ENCODE results near the gene C2CD3. TPM values are rescaled to one million over a fixed set of nuclear protein-coding genes. Genes with fewer than 3 reads are reported as not detected.
A peak's percentile ranks its signal among the peaks of the same experiment; 100 is the strongest.

Gene C2CD3
- total RNA-seq, 1 experiment from 2014 or later: 22.0 TPM

DNA sequence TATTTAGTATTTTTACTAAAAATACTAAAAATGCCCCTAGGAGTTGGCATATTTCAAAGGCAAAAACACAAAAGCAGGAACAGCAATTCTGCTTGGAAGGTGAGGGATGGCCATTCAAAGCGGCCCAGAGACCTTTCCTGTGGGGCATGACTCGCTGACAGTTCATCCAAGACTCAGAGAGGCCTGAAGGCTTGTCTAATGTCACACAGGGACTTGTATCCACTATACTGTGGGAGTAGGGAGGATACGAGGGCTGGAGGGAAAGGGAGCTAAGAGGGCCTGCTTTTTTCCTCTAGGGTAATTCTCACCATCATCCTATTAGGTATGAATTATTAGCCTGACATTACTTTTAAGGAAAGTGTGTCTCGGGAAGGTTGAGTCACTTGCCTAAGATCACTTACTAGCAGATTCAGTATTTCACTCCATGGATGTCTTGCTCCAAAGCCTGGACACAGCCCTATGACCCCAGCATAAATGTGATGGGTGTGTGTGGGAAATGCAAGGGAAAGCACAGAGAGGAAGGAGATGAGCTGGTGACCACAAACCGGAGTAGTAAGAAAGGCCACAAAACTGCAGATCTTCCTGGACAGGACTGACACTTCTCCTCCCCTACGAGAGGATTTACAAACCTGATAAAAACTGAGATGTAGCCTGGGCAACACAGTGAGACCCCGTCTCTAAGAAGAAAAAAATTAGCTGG, 145.2 kb downstream of the C2CD3 start:
- no peaks in the 10 kb centered on the region for H3K27me3 ChIP-seq (ENCODE audit: insufficient read depth, low read length)
- 0 out of 7 replicates have a peak overlapping the region, but pooled peaks of 1 of the 3 experiments have one; percentile 36 for H3K27ac Mint-ChIP-seq
- H3K4me1 ChIP-seq (ENCODE audit: insufficient read depth, low read length): no peaks in the 10 kb centered on the region
- no peak overlapping the region for H2BK5ac ChIP-seq (ENCODE audit: insufficient read length, low read length)
- no peak overlapping the region for H3T11ph ChIP-seq (ENCODE audit: low read length)
- no peak overlapping the region for H2AK5ac ChIP-seq (ENCODE audit: insufficient read length, low read length)
- H3K23me2 ChIP-seq (ENCODE audit: insufficient read length, low read depth, low read length, poor library complexity, severe bottlenecking): no peaks in the 10 kb centered on the region
- no peak overlapping the region for H4K5ac ChIP-seq (ENCODE audit: insufficient read length, low read depth, low read length)
- H3K4me3 Mint-ChIP-seq: no peak overlapping the region
- H3K27ac ChIP-seq (ENCODE audit: insufficient read length, low read depth, low read length): no peak overlapping the region
- H4K8ac ChIP-seq (replicated peaks; ENCODE audit: insufficient read length, low read depth, low read length): no peak overlapping the region
- TF ChIP-seq, protein P1, sequence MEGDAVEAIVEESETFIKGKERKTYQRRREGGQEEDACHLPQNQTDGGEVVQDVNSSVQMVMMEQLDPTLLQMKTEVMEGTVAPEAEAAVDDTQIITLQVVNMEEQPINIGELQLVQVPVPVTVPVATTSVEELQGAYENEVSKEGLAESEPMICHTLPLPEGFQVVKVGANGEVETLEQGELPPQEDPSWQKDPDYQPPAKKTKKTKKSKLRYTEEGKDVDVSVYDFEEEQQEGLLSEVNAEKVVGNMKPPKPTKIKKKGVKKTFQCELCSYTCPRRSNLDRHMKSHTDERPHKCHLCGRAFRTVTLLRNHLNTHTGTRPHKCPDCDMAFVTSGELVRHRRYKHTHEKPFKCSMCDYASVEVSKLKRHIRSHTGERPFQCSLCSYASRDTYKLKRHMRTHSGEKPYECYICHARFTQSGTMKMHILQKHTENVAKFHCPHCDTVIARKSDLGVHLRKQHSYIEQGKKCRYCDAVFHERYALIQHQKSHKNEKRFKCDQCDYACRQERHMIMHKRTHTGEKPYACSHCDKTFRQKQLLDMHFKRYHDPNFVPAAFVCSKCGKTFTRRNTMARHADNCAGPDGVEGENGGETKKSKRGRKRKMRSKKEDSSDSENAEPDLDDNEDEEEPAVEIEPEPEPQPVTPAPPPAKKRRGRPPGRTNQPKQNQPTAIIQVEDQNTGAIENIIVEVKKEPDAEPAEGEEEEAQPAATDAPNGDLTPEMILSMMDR (conservative IDR thresholded peaks at IDR 0.05): no peak
- H2BK120ac ChIP-seq (ENCODE audit: low read depth, low read length, poor library complexity, severe bottlenecking): no peak overlapping the region
- no peak overlapping the region for H3K56ac ChIP-seq (ENCODE audit: insufficient read length, low read depth, low read length)
- no peaks in the 10 kb centered on the region for H3K79me1 ChIP-seq (ENCODE audit: insufficient read depth, low read depth, low read length, poor library complexity, severe bottlenecking)
- no peak overlapping the region for H3K9ac ChIP-seq (ENCODE audit: extremely low read depth, insufficient read length, low read length)
- no peak overlapping the region for H3K4ac ChIP-seq (ENCODE audit: low read depth, low read length)
- no peak overlapping the region for H2AFZ ChIP-seq (ENCODE audit: low read length)
- peaks cover 0 to 8% (median 7%) of the 10 kb centered on the region in 3 experiments; a peak in 5 of 7 replicates for H3K36me3 Mint-ChIP-seq (ENCODE audit: insufficient read depth in 1 of 3, low read depth in 3 of 3)
- no peak for DNase-seq
- H3K9me3 Mint-ChIP-seq: no peaks in the 10 kb centered on the region
- H3K79me2 ChIP-seq (ENCODE audit: insufficient read depth, low read length): no peaks in the 10 kb centered on the region
- no peak overlapping the region for H2BK20ac ChIP-seq (ENCODE audit: low read depth, low read length, poor library complexity, severe bottlenecking)
- no peaks in the 10 kb centered on the region for H3K9me3 ChIP-seq (ENCODE audit: control insufficient read depth, low read depth, low read length)
- H4K20me1 ChIP-seq (ENCODE audit: control insufficient read depth, insufficient read depth, insufficient read length): no peaks in the 10 kb centered on the region
- H4K91ac ChIP-seq (ENCODE audit: insufficient read length, low read depth, low read length): no peak overlapping the region
- no peaks in the 10 kb centered on the region for H3K27me3 Mint-ChIP-seq (ENCODE audit: low read depth)
- no peak overlapping the region for H3K4me2 ChIP-seq (ENCODE audit: insufficient read depth, insufficient read length, low read length)
- H3K23ac ChIP-seq (ENCODE audit: insufficient read length, low read depth, low read length): no peak overlapping the region
- no peak overlapping the region for H2BK15ac ChIP-seq (ENCODE audit: low read depth, low read length)
- H2BK12ac ChIP-seq (ENCODE audit: insufficient read length, low read depth, low read length): no peak overlapping the region
- no CpG with 5 or more reads among the region's 7 CpGs for WGBS (ENCODE audit: extremely low coverage, insufficient read length, low lambda C conversion rate)
- no peak overlapping the region for H3K14ac ChIP-seq (ENCODE audit: insufficient read depth, low read length)
- H3K18ac ChIP-seq (ENCODE audit: insufficient read length, low read depth, low read length): no peak overlapping the region
- H3K4me1 Mint-ChIP-seq: peaks cover 0 to 7% of the 10 kb centered on the region in 2 experiments; a peak in 2 of 4 replicates

Data from H9 (cell line).